Keratinocyte (primary cell): ENCODE results near the gene GPC3. TPM values are rescaled to one million over a fixed set of nuclear protein-coding genes. Genes with fewer than 3 reads are reported as not detected.
A peak's percentile ranks its signal among the peaks of the same experiment; 100 is the strongest.

Source experiments
- DNase-seq: peaks from one replicate; pipeline ENCODE4 v3.0.0-alpha.2; 2011; ENCODE audit warnings: low read depth, missing footprints, low spot score
- FAIRE-seq: peaks from 2 replicates; lab custom pipeline; 2011; peaks lifted over from hg19 to GRCh38; lab: Jason Lieb, UNC
- H2AFZ ChIP-seq: 2 replicates; pipeline ENCODE4 v1.6.0; 2012; ENCODE audit warnings: low read length, control low read depth, inconsistent platforms; ENCODE audit not compliant: control insufficient read depth
- H3K27ac ChIP-seq: 2 replicates; pipeline ENCODE4 v1.5.1; 2011; ENCODE audit warnings: low read length; ENCODE audit not compliant: control insufficient read depth, insufficient read depth
- H3K27me3 ChIP-seq: 3 replicates; pipeline ENCODE4 v1.6.0; 2011; ENCODE audit warnings: low read length; ENCODE audit not compliant: control insufficient read depth, insufficient read depth; ENCODE audit errors: extremely low read depth
- H3K36me3 ChIP-seq, 2 experiments: 2 replicates in 1 of 2; 3 replicates in 1 of 2; pipeline ENCODE4 v1.5.1; 2011; ENCODE audit warnings: low read length in 2 of 2, mild to moderate bottlenecking in 1 of 2; ENCODE audit not compliant: control insufficient read depth in 2 of 2, insufficient read depth in 2 of 2; ENCODE audit errors: extremely low read depth in 1 of 2
- H3K4me1 ChIP-seq: 3 replicates; pipeline ENCODE4 v1.5.1; 2011; ENCODE audit warnings: low read length; ENCODE audit not compliant: control insufficient read depth, insufficient read depth; ENCODE audit errors: extremely low read depth
- H3K4me2 ChIP-seq: 3 replicates; pipeline ENCODE4 v1.6.0; 2011; ENCODE audit warnings: low read depth, low read length; ENCODE audit not compliant: control insufficient read depth, insufficient read depth; ENCODE audit errors: extremely low read depth
- H3K4me3 ChIP-seq, 3 experiments: fragments of 200-600 bp in 1 of 3; sonication (generic) in 1 of 3; 2 replicates in 2 of 3; 3 replicates in 1 of 3; pipeline ENCODE4 v1.5.1; 2011 to 2016; ENCODE audit warnings: low read length in 3 of 3, mild to moderate bottlenecking in 3 of 3, control low read depth in 2 of 3, inconsistent platforms in 1 of 3, low read depth in 1 of 3, mixed read lengths in 1 of 3, mixed run types in 1 of 3, moderate library complexity in 1 of 3; ENCODE audit not compliant: control insufficient read depth in 2 of 3, insufficient read depth in 2 of 3; ENCODE audit errors: extremely low read depth in 1 of 3
- H3K79me2 ChIP-seq: 2 replicates; pipeline ENCODE4 v1.6.0; 2012; ENCODE audit warnings: low read length; ENCODE audit not compliant: control insufficient read depth, insufficient read depth
- H3K9ac ChIP-seq: 3 replicates; pipeline ENCODE4 v1.6.0; 2011; ENCODE audit warnings: low read length; ENCODE audit not compliant: control insufficient read depth, insufficient read depth; ENCODE audit errors: extremely low read depth
- H3K9me1 ChIP-seq: 3 replicates; pipeline ENCODE4 v1.6.0; 2011; ENCODE audit warnings: low read length; ENCODE audit not compliant: control insufficient read depth, insufficient read depth; ENCODE audit errors: extremely low read depth
- H3K9me3 ChIP-seq: 2 replicates; pipeline ENCODE4 v1.5.1; 2012; ENCODE audit warnings: low read depth, low read length; ENCODE audit not compliant: control insufficient read depth
- H4K20me1 ChIP-seq: 3 replicates; pipeline ENCODE4 v1.6.0; 2011; ENCODE audit warnings: low read length; ENCODE audit not compliant: control insufficient read depth, insufficient read depth; ENCODE audit errors: extremely low read depth
- CTCF ChIP-seq, 3 experiments: IDR thresholded peaks in 1 of 3; conservative IDR thresholded peaks in 1 of 3; optimal IDR thresholded peaks in 1 of 3; 2 replicates in 2 of 3; 3 replicates in 1 of 3; pipeline versions ENCODE3 to v1.5.1; 2011; ENCODE audit warnings: low read length in 3 of 3, mild to moderate bottlenecking in 3 of 3, moderate library complexity in 2 of 3, control low read depth in 1 of 3, inconsistent platforms in 1 of 3; ENCODE audit not compliant: insufficient read depth in 2 of 3; ENCODE audit errors: extremely low read depth in 1 of 3
- EZH2 ChIP-seq: IDR thresholded peaks from one replicate; pipeline ENCODE4 v1.6.1; 2012; ENCODE audit warnings: inconsistent platforms, mild to moderate bottlenecking, low read length, moderate library complexity
- dilution Hi-C: fragments of 300-500 bp; cut with MboI; formaldehyde crosslinking; loops from one replicate; pipeline ENCODE4 v1.7.0; 2020; ENCODE audit warnings: low sequenced_read_pairs; ENCODE audit not compliant: extremely low pct_ligation_motif_present
- polyA plus RNA-seq, 5 experiments: library from polyadenylated mRNA; depleted of rRNA in 3 of 5; stranded (reverse) in 3 of 5; stranded (forward) in 1 of 5; unstranded in 1 of 5; fragments of >200 nt; gene quantifications; 1 replicate in 1 of 5; 2 replicates in 3 of 5; 3 replicates in 1 of 5; pipeline versions ENCODE4 v1.2.1 to v1.2.3, GENCODE V29; 2011 to 2012; ENCODE audit warnings: missing spikeins in 2 of 5, low read depth in 1 of 5, low replicate concordance in 1 of 5

GPC3 gene
- polyA plus RNA-seq, 1 donor (not counting 4 experiments of a cell fraction or from before 2014, with no cell fraction given) = 0.03 TPM

GRCh38 chrX:133742602-133743305 is 242.6 kb downstream of the GPC3 start:
- no peak overlapping the region for H3K9ac ChIP-seq
- FAIRE-seq (no peak), DNase-seq (no peak)
- no peak overlapping the region for H3K4me2 ChIP-seq
- no peaks in the 10 kb centered on the region for H3K36me3 ChIP-seq
- no peak overlapping the region for H3K27ac ChIP-seq
- H3K79me2 ChIP-seq = no peaks in the 10 kb centered on the region
- H3K27me3 ChIP-seq = no peaks in the 10 kb centered on the region
- H2AFZ ChIP-seq = no peak overlapping the region
- peaks cover 10% of the 10 kb centered on the region for H3K4me1 ChIP-seq
- H4K20me1 ChIP-seq = no peaks in the 10 kb centered on the region
- no peaks in the 10 kb centered on the region for H3K9me3 ChIP-seq
- dilution Hi-C loops = no loop called here
- H3K9me1 ChIP-seq = no peaks in the 10 kb centered on the region
- no peak overlapping the region for H3K4me3 ChIP-seq
- TF ChIP-seq CTCF (optimal IDR thresholded peaks at IDR 0.05 in 1 of 3, IDR thresholded peaks at IDR 0.05 in 1 of 3, conservative IDR thresholded peaks at IDR 0.05 in 1 of 3; ENCODE audit: extremely low read depth in 1 of 3, insufficient read depth in 2 of 3, low read length in 3 of 3) (no peak), EZH2 (no peak)

GRCh38 chrX:133741303-133741702 is 244.1 kb downstream of the GPC3 start:
- no peak for DNase-seq
- no peaks in the 10 kb centered on the region for H3K27me3 ChIP-seq
- H2AFZ ChIP-seq = no peak overlapping the region
- no peaks in the 10 kb centered on the region for H3K9me1 ChIP-seq
- peaks cover 10% of the 10 kb centered on the region for H3K4me1 ChIP-seq
- FAIRE-seq = peak; percentile 9
- no peaks in the 10 kb centered on the region for H4K20me1 ChIP-seq
- no peaks in the 10 kb centered on the region for H3K36me3 ChIP-seq
- H3K9me3 ChIP-seq = no peaks in the 10 kb centered on the region
- no peak overlapping the region for H3K9ac ChIP-seq
- no peak overlapping the region for H3K4me2 ChIP-seq
- no peaks in the 10 kb centered on the region for H3K79me2 ChIP-seq
- dilution Hi-C loops = no loop called here
- H3K4me3 ChIP-seq = no peak overlapping the region
- H3K27ac ChIP-seq = no peak overlapping the region
- TF ChIP-seq CTCF (optimal IDR thresholded peaks at IDR 0.05 in 1 of 3, IDR thresholded peaks at IDR 0.05 in 1 of 3, conservative IDR thresholded peaks at IDR 0.05 in 1 of 3; ENCODE audit: extremely low read depth in 1 of 3, insufficient read depth in 2 of 3, low read length in 3 of 3) = no peak
- TF ChIP-seq EZH2 = no peak
